Fibroblast of lung (primary cell): ENCODE data around the gene DYRK1A.

Experiments
- EZH2 ChIP-seq: IDR thresholded peaks from 2 replicates; pipeline ENCODE4 v1.5.1; 2012; ENCODE audit warnings: low read length, control low read depth, mild to moderate bottlenecking; ENCODE audit errors: missing control alignments
- TF ChIP-seq, protein P1 (sequence below), 2 donors: IDR thresholded peaks in 1 of 2; conservative IDR thresholded peaks in 1 of 2; 1 replicate in 1 of 2; 2 replicates in 1 of 2; pipeline ENCODE4 v1.5.1; 2011 to 2012; ENCODE audit warnings: low read length in 2 of 2, control low read depth in 1 of 2, inconsistent platforms in 1 of 2, low read depth in 1 of 2, mild to moderate bottlenecking in 1 of 2

DNA sequence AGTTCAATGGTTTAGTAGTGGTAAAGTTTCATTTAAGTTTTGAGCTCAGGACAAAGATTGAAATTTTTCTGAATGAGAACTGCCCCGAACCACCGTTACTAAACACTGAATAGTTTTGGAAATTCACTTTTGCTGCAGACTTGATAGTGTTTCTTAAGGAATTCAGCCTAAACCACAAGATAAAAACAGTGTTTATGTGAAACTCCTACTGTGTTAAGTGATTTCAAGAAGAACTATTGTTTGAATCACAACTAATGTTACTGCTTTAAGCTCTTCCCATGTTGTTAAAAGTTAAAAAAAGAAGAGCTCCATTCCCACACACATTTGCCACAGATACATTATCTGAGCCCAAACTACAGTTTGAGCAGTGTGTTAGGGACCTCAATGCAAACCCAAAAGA lies 159.2 kb downstream of the DYRK1A start:
- TF ChIP-seq, protein P1, sequence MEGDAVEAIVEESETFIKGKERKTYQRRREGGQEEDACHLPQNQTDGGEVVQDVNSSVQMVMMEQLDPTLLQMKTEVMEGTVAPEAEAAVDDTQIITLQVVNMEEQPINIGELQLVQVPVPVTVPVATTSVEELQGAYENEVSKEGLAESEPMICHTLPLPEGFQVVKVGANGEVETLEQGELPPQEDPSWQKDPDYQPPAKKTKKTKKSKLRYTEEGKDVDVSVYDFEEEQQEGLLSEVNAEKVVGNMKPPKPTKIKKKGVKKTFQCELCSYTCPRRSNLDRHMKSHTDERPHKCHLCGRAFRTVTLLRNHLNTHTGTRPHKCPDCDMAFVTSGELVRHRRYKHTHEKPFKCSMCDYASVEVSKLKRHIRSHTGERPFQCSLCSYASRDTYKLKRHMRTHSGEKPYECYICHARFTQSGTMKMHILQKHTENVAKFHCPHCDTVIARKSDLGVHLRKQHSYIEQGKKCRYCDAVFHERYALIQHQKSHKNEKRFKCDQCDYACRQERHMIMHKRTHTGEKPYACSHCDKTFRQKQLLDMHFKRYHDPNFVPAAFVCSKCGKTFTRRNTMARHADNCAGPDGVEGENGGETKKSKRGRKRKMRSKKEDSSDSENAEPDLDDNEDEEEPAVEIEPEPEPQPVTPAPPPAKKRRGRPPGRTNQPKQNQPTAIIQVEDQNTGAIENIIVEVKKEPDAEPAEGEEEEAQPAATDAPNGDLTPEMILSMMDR (conservative IDR thresholded peaks at IDR 0.05 in 1 of 2, IDR thresholded peaks at IDR 0.05 in 1 of 2; ENCODE audit: low read depth in 1 of 2, low read length in 2 of 2) = no peak
- no peak for TF ChIP-seq EZH2
